ENCODE data around the gene TRIM63. TPM values are rescaled to one million over a fixed set of nuclear protein-coding genes. Genes with fewer than 3 reads are reported as not detected.

TRIM63 gene
- total and polyA plus RNA-seq, 9 of the 15 experiments (the other 6 are each of a cell fraction or from before 2014, with no cell fraction given), result 0.08 to 0.57 (median 0.36) TPM

DNA sequence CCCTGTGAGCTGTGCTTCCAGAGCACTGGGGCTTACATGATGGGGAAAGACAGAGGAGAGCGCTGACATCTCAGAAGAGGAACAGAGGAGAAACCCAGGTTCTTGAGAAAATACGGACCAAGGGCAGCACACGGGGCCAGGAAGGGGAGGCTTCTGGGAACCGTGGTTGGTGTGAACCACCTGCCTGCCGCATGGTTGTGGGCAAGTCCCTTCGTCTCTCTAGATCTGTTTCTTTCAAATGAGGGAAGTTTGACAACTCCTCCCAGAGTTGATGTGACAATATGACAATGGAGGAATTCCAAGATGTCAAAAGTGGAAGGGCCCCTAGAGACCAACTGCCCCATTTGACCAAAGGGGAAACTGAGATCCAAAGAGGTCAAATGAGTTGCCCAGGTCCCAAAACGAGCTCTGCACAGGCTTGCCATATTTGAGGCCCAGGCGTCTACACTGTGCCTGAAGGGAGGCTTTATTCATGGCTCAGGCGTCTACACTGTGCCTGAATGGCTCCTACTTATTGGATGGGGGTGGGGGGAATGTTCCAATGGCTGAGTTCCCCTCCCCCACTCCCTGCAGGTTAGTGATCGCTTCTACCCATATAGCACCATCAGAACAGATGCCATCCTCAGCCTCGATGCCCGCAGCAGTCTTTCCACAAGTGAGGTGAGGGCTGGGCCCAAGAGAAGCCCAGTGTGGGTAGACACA, 34.6 kb downstream of the TRIM63 start:
- H3K36me3 ChIP-seq (ENCODE audit: control insufficient read depth, insufficient read depth, low read length), result no peaks in the 10 kb centered on the region
- FAIRE-seq (no peak), DNase-seq (ENCODE audit: extremely low read depth in 1 of 4, low spot score in 3 of 4) (no peak), ATAC-seq (no peak)
- 66% methylated on average over 12 of the region's 12 CpGs for WGBS (ENCODE audit: insufficient coverage, low coverage, missing lambda C conversion rate)
- POLR2A ChIA-PET, result interaction anchor here (0.6 to 1.5 kb wide), 6 partner anchors 8 to 209 kb away, joined by 3 to 7 read pairs (median 4); partner anchors contain the start of genes CEP85 and TRIM63
- no peak overlapping the region for H2AFZ ChIP-seq (ENCODE audit: low read depth, low read length)
- no peak overlapping the region for H3K4me3 ChIP-seq
- CTCF ChIA-PET (ENCODE audit: low intra/inter-chr PET ratio), result no interaction called here
- no peaks in the 10 kb centered on the region for H3K9me1 ChIP-seq (ENCODE audit: control insufficient read depth, insufficient read depth, low read length)
- H4K20me1 ChIP-seq (replicated peaks; ENCODE audit: control insufficient read depth, insufficient read depth, low read length), result no peaks in the 10 kb centered on the region
- H3K79me2 ChIP-seq (ENCODE audit: control insufficient read depth, insufficient read depth, low read length), result peaks cover 8% of the 10 kb centered on the region; the same call in 2 of the 3 replicates
- in situ Hi-C loops (cut with MboI) (no loop called here), intact Hi-C loops (cut with micrococcal nuclease) (no loop called here)
- H3K27me3 ChIP-seq (ENCODE audit: control insufficient read depth in 2 of 2, insufficient read depth in 2 of 2, low read length in 2 of 2), result no peaks in the 10 kb centered on the region
- BruUV-seq (replicated peaks), result no TSS peak
- H3K9me3 ChIP-seq (replicated peaks; ENCODE audit: control insufficient read depth, insufficient read depth, low read depth, low read length), result no peaks in the 10 kb centered on the region
- peak overlapping the region in 1 of 2 experiments; percentile 77; a peak in 1 of 4 replicates for H3K9ac ChIP-seq (ENCODE audit: insufficient read depth in 1 of 2, low read depth in 2 of 2, low read length in 2 of 2)
- H3K4me2 ChIP-seq (ENCODE audit: insufficient read depth, low read length), result no peak overlapping the region
- peaks cover 34 to 67% of the 10 kb centered on the region in 2 experiments for H3K4me1 ChIP-seq (replicated peaks in 1 of 2; ENCODE audit: control insufficient read depth in 2 of 2, insufficient read depth in 2 of 2, low read length in 2 of 2)
- H3K27ac ChIP-seq (ENCODE audit: extremely low read depth, low read depth, low read length), result no peak overlapping the region
- TF ChIP-seq, protein P1, sequence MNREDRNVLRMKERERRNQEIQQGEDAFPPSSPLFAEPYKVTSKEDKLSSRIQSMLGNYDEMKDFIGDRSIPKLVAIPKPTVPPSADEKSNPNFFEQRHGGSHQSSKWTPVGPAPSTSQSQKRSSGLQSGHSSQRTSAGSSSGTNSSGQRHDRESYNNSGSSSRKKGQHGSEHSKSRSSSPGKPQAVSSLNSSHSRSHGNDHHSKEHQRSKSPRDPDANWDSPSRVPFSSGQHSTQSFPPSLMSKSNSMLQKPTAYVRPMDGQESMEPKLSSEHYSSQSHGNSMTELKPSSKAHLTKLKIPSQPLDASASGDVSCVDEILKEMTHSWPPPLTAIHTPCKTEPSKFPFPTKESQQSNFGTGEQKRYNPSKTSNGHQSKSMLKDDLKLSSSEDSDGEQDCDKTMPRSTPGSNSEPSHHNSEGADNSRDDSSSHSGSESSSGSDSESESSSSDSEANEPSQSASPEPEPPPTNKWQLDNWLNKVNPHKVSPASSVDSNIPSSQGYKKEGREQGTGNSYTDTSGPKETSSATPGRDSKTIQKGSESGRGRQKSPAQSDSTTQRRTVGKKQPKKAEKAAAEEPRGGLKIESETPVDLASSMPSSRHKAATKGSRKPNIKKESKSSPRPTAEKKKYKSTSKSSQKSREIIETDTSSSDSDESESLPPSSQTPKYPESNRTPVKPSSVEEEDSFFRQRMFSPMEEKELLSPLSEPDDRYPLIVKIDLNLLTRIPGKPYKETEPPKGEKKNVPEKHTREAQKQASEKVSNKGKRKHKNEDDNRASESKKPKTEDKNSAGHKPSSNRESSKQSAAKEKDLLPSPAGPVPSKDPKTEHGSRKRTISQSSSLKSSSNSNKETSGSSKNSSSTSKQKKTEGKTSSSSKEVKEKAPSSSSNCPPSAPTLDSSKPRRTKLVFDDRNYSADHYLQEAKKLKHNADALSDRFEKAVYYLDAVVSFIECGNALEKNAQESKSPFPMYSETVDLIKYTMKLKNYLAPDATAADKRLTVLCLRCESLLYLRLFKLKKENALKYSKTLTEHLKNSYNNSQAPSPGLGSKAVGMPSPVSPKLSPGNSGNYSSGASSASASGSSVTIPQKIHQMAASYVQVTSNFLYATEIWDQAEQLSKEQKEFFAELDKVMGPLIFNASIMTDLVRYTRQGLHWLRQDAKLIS (CRISPR knock-in tag; IDR thresholded peaks at IDR 0.05), result no peak
- TF ChIP-seq, protein P2, sequence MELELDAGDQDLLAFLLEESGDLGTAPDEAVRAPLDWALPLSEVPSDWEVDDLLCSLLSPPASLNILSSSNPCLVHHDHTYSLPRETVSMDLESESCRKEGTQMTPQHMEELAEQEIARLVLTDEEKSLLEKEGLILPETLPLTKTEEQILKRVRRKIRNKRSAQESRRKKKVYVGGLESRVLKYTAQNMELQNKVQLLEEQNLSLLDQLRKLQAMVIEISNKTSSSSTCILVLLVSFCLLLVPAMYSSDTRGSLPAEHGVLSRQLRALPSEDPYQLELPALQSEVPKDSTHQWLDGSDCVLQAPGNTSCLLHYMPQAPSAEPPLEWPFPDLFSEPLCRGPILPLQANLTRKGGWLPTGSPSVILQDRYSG (tag; conservative IDR thresholded peaks at IDR 0.05; ENCODE audit: low read depth), result no peak
- peak; percentile 42; the same call in 1 of the 2 replicates for TF ChIP-seq L3MBTL2 (IDR thresholded peaks at IDR 0.05)
- TF ChIP-seq NR2C2 (CRISPR knock-in tag; IDR thresholded peaks at IDR 0.05), result no peak
- TF ChIP-seq NR2C2 (tag; IDR thresholded peaks at IDR 0.05), result no peak
- TF ChIP-seq TEAD1 (CRISPR knock-in tag; IDR thresholded peaks at IDR 0.05), result 0 out of 4 replicates have a peak, but pooled peaks of 1 of the 2 experiments have one; percentile 26
- TF ChIP-seq PHTF2 (CRISPR knock-in tag; IDR thresholded peaks at IDR 0.05), result no peak
- TF ChIP-seq KDM2B (CRISPR knock-in tag; IDR thresholded peaks at IDR 0.05), result no peak
- TF ChIP-seq BHLHE40 (IDR thresholded peaks at IDR 0.05; ENCODE audit: low read length), result no peak
- TF ChIP-seq, protein P3, sequence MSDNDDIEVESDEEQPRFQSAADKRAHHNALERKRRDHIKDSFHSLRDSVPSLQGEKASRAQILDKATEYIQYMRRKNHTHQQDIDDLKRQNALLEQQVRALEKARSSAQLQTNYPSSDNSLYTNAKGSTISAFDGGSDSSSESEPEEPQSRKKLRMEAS (CRISPR knock-in tag; IDR thresholded peaks at IDR 0.05), result peak; percentile 49
- no peak for TF ChIP-seq MEF2D (tag; conservative IDR thresholded peaks at IDR 0.05; ENCODE audit: low read depth)
- no peak for TF ChIP-seq SP1 (CRISPR knock-in tag; IDR thresholded peaks at IDR 0.05)
